Activated B cell treated with CpG ODN at 0.5 μM for 24 hours (primary cell): Measurements from ENCODE around the gene FAM168A. TPM values are rescaled to one million over a fixed set of nuclear protein-coding genes. Genes with fewer than 3 reads are reported as not detected.
"Not testable (repeated sequence)": the region's sequence is repeated elsewhere in the genome, so short reads cannot be mapped to it uniquely, and the experiment has no call there.

Experiments
- ATAC-seq: fragments of 200-7000 bp; cut with Tn5 transposase; one replicate; pipeline ENCODE4 v1.10.0; 2021; ENCODE audit warnings: low read depth, mild to moderate bottlenecking, moderate library complexity
- CTCF ChIA-PET: fragments of 350-600 bp; sonication (Branson Sonifier 250); formaldehyde crosslinking; loops from one replicate; lab custom pipeline; 2021; ENCODE audit warnings: antibody characterized with exemption; lab: Charles Lee
- POLR2A ChIA-PET: fragments of 350-600 bp; sonication (Branson Sonifier 250); formaldehyde crosslinking; loops from one replicate; lab custom pipeline; 2021; ENCODE audit warnings: antibody characterized with exemption; lab: Charles Lee
- DNase-seq: peaks from one replicate; pipeline ENCODE4 v3.0.0; 2022
- H3K27ac Mint-ChIP-seq: one replicate; pipeline ENCODE4 v1.8.0; 2020; ENCODE audit warnings: mixed read lengths
- H3K27me3 Mint-ChIP-seq: one replicate; pipeline ENCODE4 v1.8.0; 2021; ENCODE audit warnings: mixed read lengths
- H3K36me3 Mint-ChIP-seq: one replicate; pipeline ENCODE4 v1.8.0; 2021; ENCODE audit warnings: low read depth, mixed read lengths
- H3K4me1 Mint-ChIP-seq: one replicate; pipeline ENCODE4 v1.8.0; 2021; ENCODE audit warnings: mixed read lengths
- H3K4me3 Mint-ChIP-seq: one replicate; pipeline ENCODE4 v1.8.0; 2020; ENCODE audit warnings: mild to moderate bottlenecking, mixed read lengths
- H3K9me3 Mint-ChIP-seq: one replicate; pipeline ENCODE4 v1.8.0; 2020; ENCODE audit warnings: mixed read lengths
- intact Hi-C: fragments of 100-400 bp; cut with micrococcal nuclease; formaldehyde crosslinking; loops from one replicate; pipeline ENCODE4 v1.15.1; 2024
- total RNA-seq: library from RNA; stranded (reverse); gene quantifications from 2 replicates; pipeline ENCODE4 v1.2.3, GENCODE V29; 2022
- TF ChIP-seq, protein P1 (sequence below): fragments of 200-600 bp; IDR thresholded peaks from one replicate; pipeline ENCODE4 v1.8.0; 2022; ENCODE audit warnings: antibody characterized with exemption, mild to moderate bottlenecking

The FAM168A gene
- total RNA-seq, 1 donor from 2014 or later, result 16.5 TPM

- peaks cover 11% of the 10 kb centered on the region for H3K36me3 Mint-ChIP-seq
- ATAC-seq (no peak), DNase-seq (no peak)
- TF ChIP-seq, protein P1, sequence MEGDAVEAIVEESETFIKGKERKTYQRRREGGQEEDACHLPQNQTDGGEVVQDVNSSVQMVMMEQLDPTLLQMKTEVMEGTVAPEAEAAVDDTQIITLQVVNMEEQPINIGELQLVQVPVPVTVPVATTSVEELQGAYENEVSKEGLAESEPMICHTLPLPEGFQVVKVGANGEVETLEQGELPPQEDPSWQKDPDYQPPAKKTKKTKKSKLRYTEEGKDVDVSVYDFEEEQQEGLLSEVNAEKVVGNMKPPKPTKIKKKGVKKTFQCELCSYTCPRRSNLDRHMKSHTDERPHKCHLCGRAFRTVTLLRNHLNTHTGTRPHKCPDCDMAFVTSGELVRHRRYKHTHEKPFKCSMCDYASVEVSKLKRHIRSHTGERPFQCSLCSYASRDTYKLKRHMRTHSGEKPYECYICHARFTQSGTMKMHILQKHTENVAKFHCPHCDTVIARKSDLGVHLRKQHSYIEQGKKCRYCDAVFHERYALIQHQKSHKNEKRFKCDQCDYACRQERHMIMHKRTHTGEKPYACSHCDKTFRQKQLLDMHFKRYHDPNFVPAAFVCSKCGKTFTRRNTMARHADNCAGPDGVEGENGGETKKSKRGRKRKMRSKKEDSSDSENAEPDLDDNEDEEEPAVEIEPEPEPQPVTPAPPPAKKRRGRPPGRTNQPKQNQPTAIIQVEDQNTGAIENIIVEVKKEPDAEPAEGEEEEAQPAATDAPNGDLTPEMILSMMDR, result no peak
- CTCF ChIA-PET, result interaction anchor here (0.9 to 1.7 kb wide), 4 partner anchors 10 to 127 kb away, joined by 3 to 5 read pairs (median 4); no protein-coding TSS in a partner anchor
- no peak overlapping the region for H3K27ac Mint-ChIP-seq
- no peaks in the 10 kb centered on the region for H3K27me3 Mint-ChIP-seq
- intact Hi-C loops, result no loop called here
- H3K4me3 Mint-ChIP-seq, result no peak overlapping the region
- H3K9me3 Mint-ChIP-seq, result peaks cover 16% of the 10 kb centered on the region
- POLR2A ChIA-PET, result no interaction called here
- H3K4me1 Mint-ChIP-seq, result no peaks in the 10 kb centered on the region
Measured at GRCh38 chr11:73478737-73479347, 119.1 kb downstream of the FAM168A start.

DNA sequence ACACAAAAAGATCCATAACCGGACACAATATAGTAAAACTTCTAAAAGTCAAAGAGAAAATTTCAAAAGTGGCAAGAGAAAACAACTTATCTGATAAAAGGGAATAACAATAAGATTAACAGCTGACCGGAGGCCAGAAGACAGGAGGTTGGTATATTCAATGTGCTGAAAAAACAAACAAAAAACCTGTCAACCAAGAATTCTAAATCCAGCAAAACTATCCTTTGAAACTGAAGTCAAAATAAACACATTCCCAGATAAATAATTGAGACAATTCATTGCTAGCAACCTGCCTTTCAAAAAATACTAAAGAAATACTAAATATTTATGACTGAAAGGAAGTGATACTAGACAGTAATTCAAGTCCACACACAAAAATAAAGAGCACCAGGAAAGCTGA lies 120.4 kb downstream of the FAM168A start:
- DNase-seq (no peak), ATAC-seq (no peak)
- peaks cover 16% of the 10 kb centered on the region for H3K9me3 Mint-ChIP-seq
- CTCF ChIA-PET, result no interaction called here
- H3K27me3 Mint-ChIP-seq, result no peaks in the 10 kb centered on the region
- H3K4me1 Mint-ChIP-seq, result no peaks in the 10 kb centered on the region
- POLR2A ChIA-PET, result no interaction called here
- peaks cover 11% of the 10 kb centered on the region for H3K36me3 Mint-ChIP-seq
- H3K27ac Mint-ChIP-seq, result no peak overlapping the region
- intact Hi-C loops, result no loop called here
- TF ChIP-seq, protein P1, result no peak
- no peak overlapping the region for H3K4me3 Mint-ChIP-seq

DNA sequence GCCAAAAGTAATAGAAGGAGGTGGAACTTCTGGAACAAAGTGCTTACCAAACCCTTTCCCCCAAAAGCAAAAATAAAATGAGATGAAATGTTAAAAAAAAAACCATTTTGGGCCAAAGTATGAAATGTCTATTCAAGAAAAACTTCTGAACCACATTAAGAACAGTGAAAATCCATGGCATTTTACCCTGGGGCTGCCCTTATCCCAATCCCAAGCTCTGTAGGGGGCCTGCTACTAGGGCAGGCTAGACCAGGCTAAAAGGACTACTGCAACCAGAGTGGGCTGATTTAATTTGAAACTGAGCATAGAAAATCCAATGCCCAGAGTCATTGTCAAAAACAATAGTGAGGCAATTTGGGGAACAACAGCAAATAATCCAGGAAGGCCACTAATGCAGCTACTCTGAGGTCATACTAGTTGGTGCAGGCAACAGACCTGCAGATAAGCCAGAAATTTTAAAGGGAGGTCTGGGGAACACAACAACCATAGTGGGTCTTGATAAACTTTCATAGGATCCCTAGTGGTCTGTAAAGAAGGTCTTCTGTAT lies 122.3 kb downstream of the FAM168A start:
- POLR2A ChIA-PET, result no interaction called here
- TF ChIP-seq, protein P1, result no peak
- intact Hi-C loops, result no loop called here
- CTCF ChIA-PET, result no interaction called here
- Mint-ChIP-seq H3K9me3 (peaks cover 16% of the 10 kb centered on the region), H3K36me3 (peaks cover 11% of the 10 kb centered on the region), H3K4me3 (no peak overlapping the region), H3K27ac (no peak overlapping the region), H3K27me3 (no peaks in the 10 kb centered on the region), H3K4me1 (no peaks in the 10 kb centered on the region)
- DNase-seq (no peak), ATAC-seq (no peak)

DNA sequence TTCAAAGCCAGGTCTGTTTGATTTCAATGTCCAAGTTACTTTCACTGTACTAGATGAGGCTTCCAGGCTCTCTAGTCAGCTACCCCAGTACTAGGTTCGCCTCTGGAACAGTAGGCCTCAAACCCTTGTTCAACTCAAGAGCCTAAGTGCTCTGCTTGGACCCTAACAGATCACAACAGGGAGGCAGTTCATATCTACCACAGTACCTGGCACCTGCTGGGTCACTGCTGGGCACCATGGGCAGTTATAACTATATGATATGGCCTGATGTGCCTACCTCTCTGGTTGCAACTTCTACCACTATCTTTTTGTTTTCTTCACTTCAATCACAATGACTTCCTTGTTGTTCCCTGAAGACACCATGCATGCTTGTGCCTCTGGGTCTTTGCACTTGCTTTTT lies 124.7 kb downstream of the FAM168A start:
- Mint-ChIP-seq H3K27ac (no peak overlapping the region), H3K9me3 (peaks cover 15% of the 10 kb centered on the region), H3K36me3 (peaks cover 12% of the 10 kb centered on the region), H3K4me3 (no peak overlapping the region), H3K27me3 (no peaks in the 10 kb centered on the region), H3K4me1 (peaks cover 3% of the 10 kb centered on the region)
- POLR2A ChIA-PET, result no interaction called here
- no peak for ATAC-seq
- TF ChIP-seq, protein P1, result no peak
- CTCF ChIA-PET, result interaction anchor here (1.2 kb wide), 1 partner anchor 256 kb away, joined by 4 read pairs; no protein-coding TSS in a partner anchor
- DNase-seq, result no peak
- intact Hi-C loops, result no loop called here

DNA sequence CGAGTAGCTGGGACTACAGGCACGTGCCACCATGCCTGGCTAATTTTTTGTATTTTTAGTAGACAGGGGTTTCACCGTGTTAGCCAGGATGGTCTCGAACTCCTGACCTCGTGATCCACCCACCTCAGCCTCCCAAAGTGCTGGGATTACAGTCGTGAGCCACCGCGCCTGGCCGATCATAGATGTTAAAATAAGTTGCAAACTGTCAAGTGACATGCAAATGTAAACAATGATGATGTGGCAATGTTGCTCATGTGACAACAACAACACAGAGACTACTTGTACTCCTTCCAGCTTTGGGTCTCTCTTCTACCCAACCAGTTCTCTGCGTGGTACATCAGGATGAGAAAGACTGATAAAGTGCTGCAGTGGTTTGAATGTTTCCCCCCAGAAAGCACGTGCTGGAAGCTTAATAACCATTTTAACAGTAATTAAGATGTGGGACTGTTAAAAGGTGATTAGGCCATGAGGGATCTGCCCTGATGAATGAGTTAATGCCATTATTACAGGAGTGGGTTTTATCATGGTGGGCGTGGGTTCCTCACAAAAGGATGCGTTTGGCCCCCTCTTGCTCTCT lies 127.8 kb downstream of the FAM168A start:
- POLR2A ChIA-PET, H3K36me3 Mint-ChIP-seq: not testable (repeated sequence)

More for the DNA sequence above, 127.8 kb downstream of the FAM168A start:
- H3K27me3 Mint-ChIP-seq, CTCF ChIA-PET, DNase-seq, H3K9me3 Mint-ChIP-seq, H3K4me1 Mint-ChIP-seq, ATAC-seq, H3K27ac Mint-ChIP-seq, H3K4me3 Mint-ChIP-seq, intact Hi-C loops: not testable (repeated sequence)
